SK-N-SH treated with all-trans-retinoic acid at 6 μM for 48 hours (cell line): ENCODE measurements around the gene EIF5A.

Experiments used
- ATAC-seq: fragments of 200-7000 bp; cut with Tn5 transposase; 3 replicates; pipeline ENCODE4 v1.9.1; 2020; ENCODE audit warnings: mild to moderate bottlenecking, moderate library complexity
- ARNTL ChIP-seq: fragments of 450-650 bp; formaldehyde crosslinking; IDR thresholded peaks from 2 replicates; pipeline ENCODE4 v1.5.0; 2020; ENCODE audit warnings: low read depth, mild to moderate bottlenecking, moderate library complexity, borderline replicate concordance
- BACH2 ChIP-seq: fragments of 250-450 bp; sonication (Bioruptor Pico); IDR thresholded peaks from 2 replicates; pipeline ENCODE4 v1.9.0; 2021; ENCODE audit warnings: mild to moderate bottlenecking, borderline replicate concordance
- CSDC2 ChIP-seq: fragments of 250-450 bp; sonication (Bioruptor Pico); IDR thresholded peaks from 2 replicates; pipeline ENCODE4 v1.5.0; 2020; ENCODE audit warnings: mild to moderate bottlenecking, moderate library complexity
- ESRRG ChIP-seq: fragments of 250-450 bp; sonication (Bioruptor Pico); IDR thresholded peaks from 2 replicates; pipeline ENCODE4 v1.6.1; 2021; ENCODE audit warnings: mild to moderate bottlenecking
- OSR1 ChIP-seq: fragments of 250-450 bp; sonication (Bioruptor Pico); IDR thresholded peaks from 2 replicates; pipeline ENCODE4 v1.8.0; 2022; ENCODE audit warnings: moderate library complexity, mild to moderate bottlenecking, inconsistent platforms
- RARB ChIP-seq: fragments of 250-450 bp; sonication (Bioruptor Pico); IDR thresholded peaks from 2 replicates; pipeline ENCODE4 v1.8.0; 2021; ENCODE audit warnings: mild to moderate bottlenecking, moderate library complexity
- SNAI2 ChIP-seq: fragments of 250-450 bp; sonication (Bioruptor Pico); IDR thresholded peaks from 2 replicates; pipeline ENCODE4 v1.5.0; 2020; ENCODE audit warnings: mild to moderate bottlenecking, moderate library complexity
- TCF4 ChIP-seq: fragments of 250-450 bp; sonication (Bioruptor Pico); IDR thresholded peaks from 2 replicates; pipeline ENCODE4 v1.8.0; 2021; ENCODE audit warnings: mild to moderate bottlenecking, moderate library complexity, borderline replicate concordance
- TOX ChIP-seq: fragments of 250-450 bp; sonication (Bioruptor Pico); IDR thresholded peaks from 2 replicates; pipeline ENCODE4 v1.8.0; 2021; ENCODE audit warnings: mild to moderate bottlenecking, moderate library complexity, borderline replicate concordance
- ZC3H10 ChIP-seq: fragments of 250-450 bp; sonication (Bioruptor Pico); IDR thresholded peaks from 2 replicates; pipeline ENCODE4 v1.5.1; 2021; ENCODE audit warnings: mild to moderate bottlenecking, moderate library complexity
- ZFP30 ChIP-seq: fragments of 450-650 bp; formaldehyde crosslinking; IDR thresholded peaks from 2 replicates; pipeline ENCODE4 v1.5.0; 2022; ENCODE audit warnings: mild to moderate bottlenecking, moderate library complexity
- ZNF565 ChIP-seq: fragments of 450-650 bp; formaldehyde crosslinking; conservative IDR thresholded peaks from 2 replicates; pipeline ENCODE4 v1.5.0; 2020; ENCODE audit warnings: low read depth, mild to moderate bottlenecking, moderate library complexity
- ZNF70 ChIP-seq: fragments of 450-650 bp; formaldehyde crosslinking; IDR thresholded peaks from 2 replicates; pipeline ENCODE4 v1.5.0; 2020; ENCODE audit warnings: mild to moderate bottlenecking, moderate library complexity
- TF ChIP-seq, protein P1 (sequence below): fragments of 250-450 bp; sonication (Bioruptor Pico); IDR thresholded peaks from 2 replicates; pipeline ENCODE4 v1.8.0; 2021; ENCODE audit warnings: low read depth, mild to moderate bottlenecking, moderate library complexity, borderline replicate concordance
- TF ChIP-seq, protein P2 (sequence below): fragments of 250-450 bp; sonication (Bioruptor Pico); IDR thresholded peaks from 2 replicates; pipeline ENCODE4 v1.8.0; 2020; ENCODE audit warnings: mild to moderate bottlenecking, moderate library complexity, borderline replicate concordance
- TF ChIP-seq, protein P3 (sequence below): fragments of 250-450 bp; sonication (Bioruptor Pico); IDR thresholded peaks from 2 replicates; pipeline ENCODE4 v1.5.1; 2020; ENCODE audit warnings: low read depth, mild to moderate bottlenecking, moderate library complexity
- TF ChIP-seq, protein P4 (sequence below): fragments of 250-450 bp; sonication (Bioruptor Pico); IDR thresholded peaks from 2 replicates; pipeline ENCODE4 v1.5.0; 2020; ENCODE audit warnings: mild to moderate bottlenecking, moderate library complexity

The EIF5A gene

DNA sequence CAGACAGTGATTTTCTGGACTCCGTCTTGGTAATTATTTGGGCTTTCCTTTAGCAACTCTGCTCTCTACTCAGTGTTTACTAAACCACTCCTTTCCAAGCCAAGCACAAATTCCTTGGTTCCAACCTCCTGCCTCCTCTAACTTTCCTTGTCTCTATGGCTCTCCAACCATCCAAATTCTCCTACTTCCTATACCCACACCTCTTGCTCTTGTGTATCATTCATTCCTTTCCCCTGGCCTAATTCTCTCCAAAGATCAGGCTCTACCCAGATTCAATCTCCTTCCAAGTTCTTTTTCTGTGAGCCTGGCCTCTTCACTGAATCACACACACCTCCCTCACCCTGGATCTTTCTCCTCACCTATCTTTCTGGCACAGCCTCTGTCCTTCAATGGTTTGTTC is 20.6 kb downstream of the EIF5A start:
- TF ChIP-seq ZNF565 (CRISPR knock-in tag) (no peak), SNAI2 (CRISPR knock-in tag) (no peak), CSDC2 (CRISPR knock-in tag) (no peak), ARNTL (CRISPR knock-in tag) (no peak), BACH2 (no peak), TOX (CRISPR knock-in tag) (no peak), ESRRG (CRISPR knock-in tag) (no peak), ZC3H10 (no peak), RARB (no peak)
- TF ChIP-seq, protein P1, sequence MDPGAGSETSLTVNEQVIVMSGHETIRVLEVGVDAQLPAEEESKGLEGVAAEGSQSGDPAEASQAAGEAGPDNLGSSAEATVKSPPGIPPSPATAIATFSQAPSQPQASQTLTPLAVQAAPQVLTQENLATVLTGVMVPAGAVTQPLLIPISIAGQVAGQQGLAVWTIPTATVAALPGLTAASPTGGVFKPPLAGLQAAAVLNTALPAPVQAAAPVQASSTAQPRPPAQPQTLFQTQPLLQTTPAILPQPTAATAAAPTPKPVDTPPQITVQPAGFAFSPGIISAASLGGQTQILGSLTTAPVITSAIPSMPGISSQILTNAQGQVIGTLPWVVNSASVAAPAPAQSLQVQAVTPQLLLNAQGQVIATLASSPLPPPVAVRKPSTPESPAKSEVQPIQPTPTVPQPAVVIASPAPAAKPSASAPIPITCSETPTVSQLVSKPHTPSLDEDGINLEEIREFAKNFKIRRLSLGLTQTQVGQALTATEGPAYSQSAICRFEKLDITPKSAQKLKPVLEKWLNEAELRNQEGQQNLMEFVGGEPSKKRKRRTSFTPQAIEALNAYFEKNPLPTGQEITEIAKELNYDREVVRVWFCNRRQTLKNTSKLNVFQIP, result no peak
- TF ChIP-seq, protein P2, sequence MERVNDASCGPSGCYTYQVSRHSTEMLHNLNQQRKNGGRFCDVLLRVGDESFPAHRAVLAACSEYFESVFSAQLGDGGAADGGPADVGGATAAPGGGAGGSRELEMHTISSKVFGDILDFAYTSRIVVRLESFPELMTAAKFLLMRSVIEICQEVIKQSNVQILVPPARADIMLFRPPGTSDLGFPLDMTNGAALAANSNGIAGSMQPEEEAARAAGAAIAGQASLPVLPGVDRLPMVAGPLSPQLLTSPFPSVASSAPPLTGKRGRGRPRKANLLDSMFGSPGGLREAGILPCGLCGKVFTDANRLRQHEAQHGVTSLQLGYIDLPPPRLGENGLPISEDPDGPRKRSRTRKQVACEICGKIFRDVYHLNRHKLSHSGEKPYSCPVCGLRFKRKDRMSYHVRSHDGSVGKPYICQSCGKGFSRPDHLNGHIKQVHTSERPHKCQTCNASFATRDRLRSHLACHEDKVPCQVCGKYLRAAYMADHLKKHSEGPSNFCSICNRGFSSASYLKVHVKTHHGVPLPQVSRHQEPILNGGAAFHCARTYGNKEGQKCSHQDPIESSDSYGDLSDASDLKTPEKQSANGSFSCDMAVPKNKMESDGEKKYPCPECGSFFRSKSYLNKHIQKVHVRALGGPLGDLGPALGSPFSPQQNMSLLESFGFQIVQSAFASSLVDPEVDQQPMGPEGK (CRISPR knock-in tag), result no peak
- TF ChIP-seq, protein P3, sequence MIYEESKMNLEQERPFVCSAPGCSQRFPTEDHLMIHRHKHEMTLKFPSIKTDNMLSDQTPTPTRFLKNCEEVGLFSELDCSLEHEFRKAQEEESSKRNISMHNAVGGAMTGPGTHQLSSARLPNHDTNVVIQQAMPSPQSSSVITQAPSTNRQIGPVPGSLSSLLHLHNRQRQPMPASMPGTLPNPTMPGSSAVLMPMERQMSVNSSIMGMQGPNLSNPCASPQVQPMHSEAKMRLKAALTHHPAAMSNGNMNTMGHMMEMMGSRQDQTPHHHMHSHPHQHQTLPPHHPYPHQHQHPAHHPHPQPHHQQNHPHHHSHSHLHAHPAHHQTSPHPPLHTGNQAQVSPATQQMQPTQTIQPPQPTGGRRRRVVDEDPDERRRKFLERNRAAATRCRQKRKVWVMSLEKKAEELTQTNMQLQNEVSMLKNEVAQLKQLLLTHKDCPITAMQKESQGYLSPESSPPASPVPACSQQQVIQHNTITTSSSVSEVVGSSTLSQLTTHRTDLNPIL (CRISPR knock-in tag), result no peak
- TF ChIP-seq, protein P4, sequence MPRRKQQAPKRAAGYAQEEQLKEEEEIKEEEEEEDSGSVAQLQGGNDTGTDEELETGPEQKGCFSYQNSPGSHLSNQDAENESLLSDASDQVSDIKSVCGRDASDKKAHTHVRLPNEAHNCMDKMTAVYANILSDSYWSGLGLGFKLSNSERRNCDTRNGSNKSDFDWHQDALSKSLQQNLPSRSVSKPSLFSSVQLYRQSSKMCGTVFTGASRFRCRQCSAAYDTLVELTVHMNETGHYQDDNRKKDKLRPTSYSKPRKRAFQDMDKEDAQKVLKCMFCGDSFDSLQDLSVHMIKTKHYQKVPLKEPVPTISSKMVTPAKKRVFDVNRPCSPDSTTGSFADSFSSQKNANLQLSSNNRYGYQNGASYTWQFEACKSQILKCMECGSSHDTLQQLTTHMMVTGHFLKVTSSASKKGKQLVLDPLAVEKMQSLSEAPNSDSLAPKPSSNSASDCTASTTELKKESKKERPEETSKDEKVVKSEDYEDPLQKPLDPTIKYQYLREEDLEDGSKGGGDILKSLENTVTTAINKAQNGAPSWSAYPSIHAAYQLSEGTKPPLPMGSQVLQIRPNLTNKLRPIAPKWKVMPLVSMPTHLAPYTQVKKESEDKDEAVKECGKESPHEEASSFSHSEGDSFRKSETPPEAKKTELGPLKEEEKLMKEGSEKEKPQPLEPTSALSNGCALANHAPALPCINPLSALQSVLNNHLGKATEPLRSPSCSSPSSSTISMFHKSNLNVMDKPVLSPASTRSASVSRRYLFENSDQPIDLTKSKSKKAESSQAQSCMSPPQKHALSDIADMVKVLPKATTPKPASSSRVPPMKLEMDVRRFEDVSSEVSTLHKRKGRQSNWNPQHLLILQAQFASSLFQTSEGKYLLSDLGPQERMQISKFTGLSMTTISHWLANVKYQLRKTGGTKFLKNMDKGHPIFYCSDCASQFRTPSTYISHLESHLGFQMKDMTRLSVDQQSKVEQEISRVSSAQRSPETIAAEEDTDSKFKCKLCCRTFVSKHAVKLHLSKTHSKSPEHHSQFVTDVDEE, result no peak
- TF ChIP-seq, all 23 proteins: peak for 0
- ATAC-seq, result no peak

DNA sequence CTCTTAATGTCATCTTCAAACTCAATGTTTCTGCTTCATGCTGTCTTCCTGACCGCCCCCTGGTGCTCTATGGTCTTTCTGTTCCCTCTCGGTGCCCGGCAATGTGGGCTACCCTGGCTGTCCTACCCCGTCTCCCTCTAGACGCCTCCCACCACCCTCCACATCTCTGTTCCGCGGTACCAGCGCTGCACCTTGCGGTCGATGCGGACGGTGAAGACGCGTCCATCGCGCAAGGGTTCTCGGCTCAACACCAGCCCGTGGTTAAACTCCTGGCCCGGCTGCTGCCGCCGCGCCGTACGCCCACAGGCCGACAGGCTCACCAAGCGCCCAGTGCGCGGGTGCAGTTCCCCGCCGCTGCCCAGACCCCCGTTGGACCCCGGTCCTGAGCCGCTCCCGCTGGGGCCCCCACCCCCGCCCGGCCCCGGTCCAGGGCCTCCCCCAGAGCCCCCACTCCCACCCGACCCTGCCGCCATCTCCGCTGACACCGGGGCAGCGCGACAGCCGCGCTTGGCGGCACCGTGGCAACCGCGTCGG is 21.5 kb downstream of the EIF5A start, which contains the start of gene NEURL4:
TSS of gene NEURL4 (minus strand) at position 496 of the 534 bp plus-strand sequence. CDS start at position 473, 23 bp downstream.
- peak; percentile 49 for ATAC-seq
- no peak for TF ChIP-seq ZC3H10
- TF ChIP-seq, protein P2 (CRISPR knock-in tag), result no peak
- no peak for TF ChIP-seq OSR1 (CRISPR knock-in tag)
- no peak for TF ChIP-seq TCF4 (CRISPR knock-in tag)
- no peak for TF ChIP-seq ZNF70

DNA sequence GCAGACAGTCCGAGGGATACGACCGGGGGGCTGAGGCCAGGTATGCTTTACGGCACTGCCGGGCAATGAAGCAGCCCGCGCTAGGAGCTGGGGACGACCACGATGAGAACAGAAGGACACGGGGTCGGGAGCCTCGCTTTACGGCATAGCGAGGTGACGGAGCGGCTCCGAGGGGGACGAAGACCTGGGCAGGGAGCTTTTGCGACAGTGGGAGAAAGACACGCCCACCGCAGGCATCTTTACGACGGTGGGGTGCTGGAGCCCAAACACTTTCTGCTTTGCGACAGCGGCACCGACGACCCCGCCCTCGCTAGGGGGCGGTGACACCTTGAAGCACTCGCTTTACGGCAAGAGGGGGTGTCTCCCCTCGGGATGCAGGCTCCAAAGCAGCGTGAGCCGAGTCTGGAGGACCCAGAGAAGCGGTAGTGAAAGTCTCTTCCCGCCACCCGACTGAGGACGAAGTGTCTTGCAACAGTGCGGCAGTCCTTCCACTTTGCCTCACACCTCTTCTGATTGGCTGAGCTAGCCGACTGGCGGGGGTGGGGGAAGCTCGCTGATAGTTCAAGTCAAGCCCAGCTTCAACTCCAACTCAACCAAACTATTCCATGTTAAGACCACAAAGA is 22.1 kb downstream of the EIF5A start:
- TF ChIP-seq, protein P2 (CRISPR knock-in tag), result no peak
- TF ChIP-seq ZFP30 (CRISPR knock-in tag), result no peak
- TF ChIP-seq OSR1 (CRISPR knock-in tag), result no peak
- TF ChIP-seq TOX (CRISPR knock-in tag), result no peak
- TF ChIP-seq, protein P1, result no peak
- ATAC-seq, result peak; percentile 80
